HG03095 (cell line): ENCODE results near the gene FOXD4L1.
"Not testable (repeated sequence)": the region's sequence is repeated elsewhere in the genome, so short reads cannot be mapped to it uniquely, and the experiment has no call there.

Experiments
- ATAC-seq: cut with Tn5 transposase; IDR thresholded peaks from one replicate; pipeline ENCODE4 v1.9.1; 2021; ENCODE audit warnings: moderate library complexity; ENCODE audit not compliant: unreplicated experiment

The FOXD4L1 gene

GRCh38 chr2:113498365-113498764, at the start of gene FOXD4L1:
Gene FOXD4L1 (plus strand): TSS chr2:113498665. CDS start chr2:113499257, 592 bp downstream.
- ATAC-seq: not testable (repeated sequence)

DNA sequence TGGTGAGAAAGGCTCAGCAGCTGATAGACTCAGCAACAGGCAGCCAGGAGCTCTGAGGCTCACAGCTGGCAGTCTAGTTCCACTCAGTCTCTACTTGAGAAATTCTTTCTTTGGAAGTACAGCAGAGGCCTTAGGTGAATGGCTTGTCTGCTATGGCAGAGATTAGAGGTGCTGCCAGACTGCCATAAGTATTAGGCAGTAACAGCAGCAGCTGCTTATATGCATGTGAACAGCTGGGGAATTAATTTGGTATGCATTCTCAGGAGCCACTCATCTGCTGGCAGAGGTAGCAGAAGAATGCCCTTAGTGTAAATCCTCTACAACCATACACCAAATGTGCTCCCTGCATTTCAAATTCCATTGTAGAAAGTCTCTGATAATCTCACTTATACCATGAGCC, 32.7 kb upstream of the FOXD4L1 start:
- not testable (repeated sequence) for ATAC-seq

- ATAC-seq: not testable (repeated sequence)
These were observed 21.6 kb upstream of the FOXD4L1 start for GRCh38 chr2:113476688-113477368.

DNA sequence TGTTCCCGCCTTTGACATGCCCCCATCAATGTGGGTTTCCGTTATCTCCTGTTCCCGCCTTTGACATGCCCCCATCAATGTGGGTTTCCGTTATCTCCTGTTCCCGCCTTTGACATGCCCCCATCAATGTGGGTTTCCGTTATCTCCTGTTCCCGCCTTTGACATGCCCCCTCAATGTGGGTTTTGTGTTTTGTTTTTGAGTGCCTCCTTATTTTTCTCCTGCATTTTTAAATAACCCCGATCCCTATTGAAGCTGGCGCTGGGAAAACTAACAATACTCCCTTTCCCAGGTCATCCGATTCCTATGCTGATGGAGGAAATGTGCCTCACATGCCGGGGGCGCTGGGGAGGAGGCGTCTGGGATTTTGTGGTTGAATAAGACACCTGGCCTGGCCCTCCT, 1.9 kb upstream of the FOXD4L1 start:
- ATAC-seq: not testable (repeated sequence)

DNA sequence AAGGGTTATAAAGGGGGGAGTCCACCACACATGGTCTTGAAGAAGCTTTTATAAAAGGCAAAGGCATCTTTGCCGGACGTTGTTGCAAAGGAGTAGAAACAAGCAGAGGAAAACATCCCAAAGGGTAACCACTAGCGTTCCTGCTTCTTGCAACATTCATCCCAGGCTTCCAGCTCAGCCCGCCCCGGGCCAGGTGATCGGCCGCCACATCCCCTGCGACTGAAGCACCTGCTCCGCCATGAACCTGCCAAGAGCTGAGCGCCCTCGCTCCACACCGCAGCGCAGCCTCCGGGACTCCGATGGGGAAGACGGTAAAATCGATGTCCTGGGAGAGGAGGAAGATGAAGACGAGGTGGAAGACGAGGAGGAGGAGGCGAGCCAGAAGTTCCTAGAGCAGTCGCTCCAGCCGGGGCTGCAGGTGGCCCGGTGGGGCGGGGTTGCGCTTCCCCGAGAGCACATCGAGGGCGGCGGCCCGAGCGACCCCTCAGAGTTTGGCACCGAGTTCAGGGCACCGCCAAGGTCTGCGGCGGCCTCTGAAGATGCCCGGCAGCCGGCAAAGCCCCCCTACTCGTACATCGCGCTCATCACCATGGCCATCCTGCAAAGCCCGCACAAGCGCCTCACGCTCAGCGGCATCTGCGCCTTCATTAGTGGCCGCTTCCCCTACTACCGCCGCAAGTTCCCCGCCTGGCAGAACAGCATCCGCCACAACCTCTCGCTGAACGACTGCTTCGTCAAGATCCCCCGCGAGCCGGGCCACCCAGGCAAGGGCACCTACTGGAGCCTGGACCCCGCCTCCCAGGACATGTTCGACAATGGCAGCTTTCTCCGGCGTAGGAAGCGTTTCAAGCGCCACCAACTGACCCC, 787 bp downstream of the FOXD4L1 start:
- ATAC-seq: not testable (repeated sequence)

DNA sequence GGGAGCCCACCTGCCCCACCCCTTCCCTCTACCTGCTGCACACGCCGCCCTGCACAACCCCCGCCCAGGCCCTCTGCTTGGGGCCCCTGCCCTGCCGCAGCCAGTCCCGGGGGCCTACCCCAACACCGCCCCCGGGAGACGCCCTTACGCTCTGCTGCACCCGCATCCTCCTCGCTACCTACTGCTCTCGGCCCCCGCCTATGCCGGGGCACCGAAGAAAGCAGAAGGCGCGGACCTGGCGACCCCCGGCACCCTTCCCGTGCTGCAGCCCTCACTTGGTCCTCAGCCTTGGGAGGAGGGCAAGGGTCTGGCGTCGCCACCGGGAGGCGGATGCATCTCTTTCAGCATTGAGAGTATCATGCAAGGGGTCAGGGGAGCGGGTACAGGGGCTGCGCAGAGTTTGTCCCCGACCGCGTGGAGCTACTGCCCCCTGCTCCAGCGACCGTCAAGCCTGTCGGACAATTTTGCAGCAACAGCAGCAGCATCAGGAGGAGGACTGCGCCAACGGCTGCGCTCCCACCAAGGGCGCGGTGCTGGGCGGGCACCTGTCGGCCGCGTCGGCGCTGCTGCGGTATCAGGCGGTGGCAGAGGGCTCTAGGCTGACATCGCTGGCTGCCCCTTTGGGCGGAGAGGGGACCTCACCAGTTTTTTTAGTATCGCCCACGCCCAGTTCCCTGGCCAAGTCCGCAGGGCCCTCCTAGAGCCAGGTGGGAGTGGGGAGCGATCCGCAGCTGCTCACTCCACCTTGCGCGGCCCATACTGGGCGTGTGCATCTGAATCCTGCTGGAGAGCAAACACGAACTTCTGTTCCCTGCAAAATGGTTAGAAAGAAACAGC, 1.6 kb downstream of the FOXD4L1 start:
- ATAC-seq: not testable (repeated sequence)

- not testable (repeated sequence) for ATAC-seq
These were observed 2.2 kb downstream of the FOXD4L1 start for GRCh38 chr2:113500723-113501038.

DNA sequence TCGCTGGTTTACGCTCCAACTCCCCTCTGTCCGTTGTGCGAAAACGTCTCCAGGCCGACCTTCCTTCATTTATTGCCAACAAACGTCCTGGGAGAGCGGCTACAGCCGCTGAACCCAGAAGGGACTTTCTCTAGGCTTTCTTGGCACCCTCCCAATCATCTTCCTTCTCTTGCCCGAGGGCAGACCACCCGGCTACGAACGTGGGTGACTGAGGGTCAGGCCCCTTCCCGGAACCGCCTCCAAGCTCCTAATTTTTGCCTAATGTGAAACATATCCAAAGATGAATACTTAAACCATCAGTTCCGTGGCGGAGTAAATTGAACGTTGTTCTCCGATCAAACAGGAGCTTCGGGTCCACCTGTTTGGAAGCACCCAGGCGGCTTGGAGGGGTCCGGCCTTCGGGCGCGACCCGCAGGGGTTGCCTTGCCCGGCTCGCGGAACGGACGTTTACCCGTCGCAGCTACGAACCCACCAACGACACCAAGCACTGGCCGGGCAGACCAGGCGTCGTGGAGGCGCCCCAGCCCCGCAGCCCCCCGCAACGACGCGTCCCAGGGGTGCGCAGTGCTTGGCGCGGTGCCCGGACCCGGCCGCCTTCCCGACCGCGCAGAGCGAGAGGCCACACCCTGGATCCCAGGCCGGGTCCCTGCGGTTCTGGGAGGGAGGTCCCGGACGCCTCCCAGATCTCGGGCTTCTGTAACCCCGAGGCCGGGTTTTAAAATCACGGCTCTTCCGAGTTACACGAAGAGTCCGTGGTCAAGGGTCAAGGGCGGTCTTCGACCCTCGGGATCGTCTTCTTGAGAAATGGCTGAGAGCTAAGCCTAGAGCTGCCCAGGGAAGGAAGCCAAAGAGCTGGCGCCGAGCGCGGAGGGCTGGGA, 4.0 kb downstream of the FOXD4L1 start:
- ATAC-seq: peak; percentile 16

DNA sequence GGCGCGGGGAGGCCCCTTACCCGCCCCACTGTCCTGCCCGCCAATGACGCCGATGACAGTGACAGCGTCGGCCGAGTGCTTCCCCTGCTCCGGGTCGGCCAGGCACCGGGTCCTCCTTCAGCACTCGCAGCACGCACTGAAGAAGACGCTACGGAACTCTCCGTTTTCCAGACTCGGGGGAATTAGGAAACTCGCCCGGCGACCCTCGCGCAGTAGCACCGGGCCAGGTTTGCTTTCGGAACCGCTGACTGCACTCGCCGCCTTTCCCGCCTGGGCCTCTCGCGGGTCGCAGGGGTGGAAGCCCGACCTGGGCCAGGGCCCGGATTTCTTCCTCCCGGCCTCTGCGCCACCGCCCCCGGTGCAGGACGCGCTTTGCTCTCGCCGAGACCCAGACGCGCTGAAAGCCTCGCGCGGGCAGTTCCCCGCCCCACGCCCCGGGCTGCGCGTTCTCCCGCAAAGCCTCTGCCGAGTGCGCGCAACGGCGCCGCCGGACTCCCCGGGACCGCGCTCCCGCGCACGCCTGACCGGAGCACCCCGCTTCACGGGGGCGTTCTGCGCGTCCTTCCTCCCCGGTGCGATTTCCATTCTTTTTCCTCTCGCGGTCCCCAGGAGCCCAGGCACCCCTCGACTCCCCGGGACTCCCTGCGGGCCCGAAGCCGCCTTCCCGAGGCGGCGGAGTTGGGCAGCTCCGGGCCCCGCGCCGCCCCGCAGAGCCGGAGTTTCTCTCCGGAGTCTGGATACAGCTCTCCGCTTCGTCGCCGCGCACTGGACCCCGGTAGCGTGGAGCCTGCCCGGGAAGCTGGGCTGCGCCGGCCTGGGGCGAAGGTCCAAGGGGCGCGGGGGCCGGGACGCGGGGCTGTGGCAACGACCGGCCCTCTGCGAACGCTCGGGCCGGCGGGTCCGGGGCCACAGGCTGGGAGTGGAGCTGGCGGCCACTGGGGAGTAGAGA, 4.9 kb downstream of the FOXD4L1 start:
- ATAC-seq: peak; percentile 75

DNA sequence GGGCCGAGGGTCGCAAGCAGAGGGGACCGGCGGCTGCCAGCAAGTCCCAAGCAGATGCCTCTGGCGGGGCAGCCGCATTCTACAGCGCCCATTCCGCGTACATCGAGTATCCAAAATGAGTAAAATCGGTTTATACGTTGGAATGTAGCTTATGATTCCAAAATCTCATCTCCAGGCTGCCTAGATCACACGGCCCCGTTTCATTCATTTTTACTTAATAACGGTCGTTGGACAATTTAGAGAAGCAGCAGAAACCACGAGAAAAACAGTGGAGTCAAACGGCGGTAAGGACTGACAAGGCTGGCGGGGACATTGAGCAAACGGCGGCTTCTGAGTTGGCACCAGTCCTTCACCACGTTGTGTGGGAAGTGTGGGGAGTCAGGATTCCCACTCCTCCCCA, 5.6 kb downstream of the FOXD4L1 start:
- not testable (repeated sequence) for ATAC-seq

GRCh38 chr2:113507394-113508140, 9.1 kb downstream of the FOXD4L1 start:
- ATAC-seq: not testable (repeated sequence)

DNA sequence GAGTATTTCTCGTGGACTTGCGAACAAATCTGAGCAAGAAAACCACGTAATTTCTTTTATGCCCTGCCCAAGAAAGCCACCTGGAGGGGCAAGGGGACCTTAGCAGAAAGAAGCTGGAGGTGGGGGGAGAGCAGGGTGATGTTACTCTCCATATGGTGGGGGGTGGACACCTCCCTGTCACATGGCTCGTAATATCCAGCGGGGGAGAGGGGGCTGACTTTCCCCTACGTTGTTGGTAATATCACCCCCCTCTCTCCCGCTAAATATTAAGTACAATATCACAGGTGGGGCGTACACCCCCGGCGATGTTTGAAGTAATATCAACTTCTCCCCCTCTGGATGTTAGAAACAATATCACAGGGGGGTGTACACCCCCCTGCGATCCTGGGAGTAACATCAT, 9.7 kb downstream of the FOXD4L1 start:
- ATAC-seq: not testable (repeated sequence)

- ATAC-seq: not testable (repeated sequence)
These were observed 12.4 kb downstream of the FOXD4L1 start for GRCh38 chr2:113510913-113511312.

- not testable (repeated sequence) for ATAC-seq
These were observed 13.4 kb downstream of the FOXD4L1 start for GRCh38 chr2:113511859-113512258.

- ATAC-seq: not testable (repeated sequence)
These were observed 17.0 kb downstream of the FOXD4L1 start for GRCh38 chr2:113515457-113515856.

DNA sequence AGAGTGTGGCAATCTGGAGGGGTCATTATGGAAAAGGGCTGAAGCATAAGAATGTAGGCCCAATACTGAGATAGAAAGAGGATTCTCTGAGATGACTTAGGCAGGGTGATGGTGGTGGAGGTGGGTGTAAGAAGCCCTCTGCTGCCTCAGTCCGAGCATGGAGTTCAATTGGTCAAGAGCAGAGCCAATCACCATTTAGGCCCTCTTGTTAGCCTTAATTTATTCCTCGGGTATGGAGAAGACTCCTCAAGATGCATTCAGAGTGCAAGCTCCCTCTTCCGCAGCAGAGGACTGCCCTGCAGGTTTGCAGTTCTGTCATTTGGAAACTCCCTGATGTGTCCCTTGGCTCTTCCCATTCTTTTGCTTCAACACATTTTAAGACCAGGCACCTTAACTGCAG, 17.5 kb downstream of the FOXD4L1 start:
- not testable (repeated sequence) for ATAC-seq

- ATAC-seq: not testable (repeated sequence)
These were observed 18.6 kb downstream of the FOXD4L1 start for GRCh38 chr2:113517025-113517424.

DNA sequence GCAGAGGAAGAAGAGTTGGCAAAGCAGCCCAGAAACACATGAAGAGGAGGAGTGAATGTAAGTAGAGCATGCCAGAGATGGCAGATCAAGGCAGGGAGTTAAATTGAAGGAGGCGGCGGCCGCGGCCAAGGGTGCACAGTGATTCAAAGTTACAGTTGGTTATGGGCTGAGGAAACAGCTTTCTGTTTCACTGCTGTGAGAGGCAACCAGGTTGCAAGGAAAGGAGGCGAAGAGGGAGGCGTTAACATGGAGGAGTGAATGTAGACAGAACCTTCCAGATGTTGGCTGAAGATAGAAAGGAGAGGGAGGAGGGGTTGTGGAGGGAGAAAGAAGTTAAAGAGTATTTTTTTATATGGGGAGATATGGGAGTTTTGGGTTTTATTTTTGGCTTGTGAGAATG, 22.4 kb downstream of the FOXD4L1 start:
- ATAC-seq: not testable (repeated sequence)
